GM19035 (cell line): Measurements from ENCODE around the gene DLK1.

Experiments
- ATAC-seq: cut with Tn5 transposase; IDR thresholded peaks from one replicate; pipeline ENCODE4 v1.9.1; 2021; ENCODE audit not compliant: unreplicated experiment

DLK1 gene

DNA sequence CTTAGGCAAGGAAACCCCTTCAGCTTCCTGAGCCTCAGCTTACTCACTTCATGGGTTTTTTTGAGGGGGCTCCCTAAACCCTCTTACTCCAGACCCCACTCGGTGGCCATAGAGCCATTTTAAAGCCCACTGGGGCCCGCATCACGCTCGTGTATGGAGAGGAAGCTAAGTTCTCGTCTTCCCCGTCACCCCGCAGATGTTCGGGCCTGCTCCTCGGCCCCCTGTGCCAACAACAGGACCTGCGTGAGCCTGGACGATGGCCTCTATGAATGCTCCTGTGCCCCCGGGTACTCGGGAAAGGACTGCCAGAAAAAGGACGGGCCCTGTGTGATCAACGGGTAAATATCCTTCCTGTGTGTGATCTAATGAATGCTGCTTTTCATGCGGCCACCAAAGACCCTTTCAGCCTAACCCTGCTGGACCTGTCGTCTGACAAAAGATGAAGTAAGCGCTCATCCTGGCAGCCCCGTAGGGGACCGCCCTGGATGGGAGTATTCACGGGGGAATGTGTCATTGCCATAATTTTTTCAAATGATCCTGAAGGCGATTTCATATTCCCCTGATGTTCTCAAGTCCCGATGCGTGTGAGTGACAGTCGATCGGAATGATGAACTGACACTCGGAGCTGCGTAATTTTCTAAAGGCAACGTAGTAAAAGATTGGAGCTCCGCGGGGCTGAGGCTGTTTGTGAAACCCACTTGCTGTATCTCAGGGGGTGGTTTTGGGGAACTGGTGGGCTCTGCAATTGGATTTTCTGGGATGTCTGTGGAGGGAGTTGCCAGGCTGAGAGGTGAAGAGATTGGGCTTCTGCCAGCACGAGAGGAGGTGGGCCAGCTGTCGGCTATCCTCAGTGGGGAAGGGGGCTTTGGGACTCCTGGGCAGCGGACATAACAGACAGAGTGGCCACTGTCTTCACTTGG, 5.4 kb downstream of the DLK1 start:
- no peak for ATAC-seq

DNA sequence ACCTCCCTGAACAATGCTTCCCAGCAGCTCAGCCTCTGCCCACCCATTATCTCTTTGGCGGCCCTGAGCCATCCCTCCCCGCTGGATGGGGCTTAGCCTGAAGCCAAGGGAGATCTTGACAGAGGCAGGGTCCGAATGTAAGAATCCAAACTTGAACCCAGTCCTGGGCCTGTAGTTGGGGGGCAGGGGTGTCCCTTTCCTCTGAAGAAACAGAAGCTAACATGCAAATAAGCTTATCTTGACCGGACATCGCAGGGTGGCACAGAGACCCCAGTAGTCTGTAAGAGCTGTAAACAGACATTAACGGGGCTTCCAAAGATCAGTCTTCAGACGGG, 6.0 kb downstream of the DLK1 start:
- ATAC-seq = no peak

DNA sequence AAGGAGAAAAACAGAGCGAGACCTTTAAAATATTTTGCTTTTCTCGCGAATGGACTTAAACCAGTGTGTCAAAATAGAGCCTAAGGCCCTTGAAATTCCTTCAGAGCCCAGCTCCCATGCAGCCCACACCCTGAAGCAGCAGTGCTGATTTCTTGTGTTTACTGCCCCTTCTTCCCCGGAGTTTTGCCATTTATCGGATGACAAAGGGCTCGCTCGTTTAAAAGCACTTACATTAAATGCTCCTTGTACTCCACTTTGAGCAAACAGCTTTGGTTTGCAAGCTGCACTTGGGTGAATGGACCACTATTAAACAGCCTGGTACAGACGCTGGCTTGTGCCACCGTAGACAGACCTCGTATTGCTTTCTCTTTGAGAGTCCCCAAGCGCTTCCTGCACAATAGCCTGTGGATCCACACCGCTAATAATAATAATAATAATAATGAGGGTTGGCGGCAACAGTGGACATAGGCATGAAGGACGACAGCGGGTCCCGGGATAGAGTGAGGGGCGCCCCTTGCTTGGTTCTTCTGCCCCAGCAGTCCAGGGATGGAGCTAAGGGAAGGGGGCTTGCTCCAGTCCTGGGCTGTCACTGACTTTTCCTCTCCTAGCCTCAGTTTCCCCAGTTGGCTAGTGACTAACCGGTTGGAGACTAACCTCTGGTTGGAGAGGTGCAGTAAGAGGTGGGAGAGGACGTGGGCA, 6.6 kb downstream of the DLK1 start:
- ATAC-seq = no peak

DNA sequence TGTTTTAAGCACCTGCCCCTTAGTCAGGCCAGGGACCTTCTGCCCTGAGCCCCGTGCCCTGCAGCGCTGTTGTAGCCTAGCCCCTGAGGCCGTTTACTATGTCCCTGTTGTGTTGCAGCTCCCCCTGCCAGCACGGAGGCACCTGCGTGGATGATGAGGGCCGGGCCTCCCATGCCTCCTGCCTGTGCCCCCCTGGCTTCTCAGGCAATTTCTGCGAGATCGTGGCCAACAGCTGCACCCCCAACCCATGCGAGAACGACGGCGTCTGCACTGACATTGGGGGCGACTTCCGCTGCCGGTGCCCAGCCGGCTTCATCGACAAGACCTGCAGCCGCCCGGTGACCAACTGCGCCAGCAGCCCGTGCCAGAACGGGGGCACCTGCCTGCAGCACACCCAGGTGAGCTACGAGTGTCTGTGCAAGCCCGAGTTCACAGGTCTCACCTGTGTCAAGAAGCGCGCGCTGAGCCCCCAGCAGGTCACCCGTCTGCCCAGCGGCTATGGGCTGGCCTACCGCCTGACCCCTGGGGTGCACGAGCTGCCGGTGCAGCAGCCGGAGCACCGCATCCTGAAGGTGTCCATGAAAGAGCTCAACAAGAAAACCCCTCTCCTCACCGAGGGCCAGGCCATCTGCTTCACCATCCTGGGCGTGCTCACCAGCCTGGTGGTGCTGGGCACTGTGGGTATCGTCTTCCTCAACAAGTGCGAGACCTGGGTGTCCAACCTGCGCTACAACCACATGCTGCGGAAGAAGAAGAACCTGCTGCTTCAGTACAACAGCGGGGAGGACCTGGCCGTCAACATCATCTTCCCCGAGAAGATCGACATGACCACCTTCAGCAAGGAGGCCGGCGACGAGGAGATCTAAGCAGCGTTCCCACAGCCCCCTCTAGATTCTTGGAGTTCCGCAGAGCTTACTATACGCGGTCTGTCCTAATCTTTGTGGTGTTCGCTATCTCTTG, 7.6 kb downstream of the DLK1 start:
- ATAC-seq = no peak

DNA sequence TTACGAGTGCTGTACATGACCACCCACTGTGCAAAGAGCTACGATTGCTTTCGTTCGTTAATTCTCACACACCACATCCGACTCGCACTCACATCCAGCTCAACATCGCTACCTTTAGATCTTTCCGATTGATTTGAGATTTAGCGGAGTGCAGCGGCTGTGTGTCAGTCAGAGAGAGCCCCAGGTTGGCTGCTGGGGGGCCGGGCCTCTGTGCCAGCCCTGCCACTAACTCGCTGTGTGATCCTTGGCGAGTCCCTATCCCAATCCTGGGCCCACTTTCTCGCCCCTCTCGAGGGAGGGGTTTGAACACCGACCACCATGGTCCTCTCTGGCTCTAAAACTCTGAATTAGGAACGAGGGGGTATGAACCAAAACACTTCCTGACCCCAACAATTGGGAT, 8.6 kb downstream of the DLK1 start:
- no peak for ATAC-seq

DNA sequence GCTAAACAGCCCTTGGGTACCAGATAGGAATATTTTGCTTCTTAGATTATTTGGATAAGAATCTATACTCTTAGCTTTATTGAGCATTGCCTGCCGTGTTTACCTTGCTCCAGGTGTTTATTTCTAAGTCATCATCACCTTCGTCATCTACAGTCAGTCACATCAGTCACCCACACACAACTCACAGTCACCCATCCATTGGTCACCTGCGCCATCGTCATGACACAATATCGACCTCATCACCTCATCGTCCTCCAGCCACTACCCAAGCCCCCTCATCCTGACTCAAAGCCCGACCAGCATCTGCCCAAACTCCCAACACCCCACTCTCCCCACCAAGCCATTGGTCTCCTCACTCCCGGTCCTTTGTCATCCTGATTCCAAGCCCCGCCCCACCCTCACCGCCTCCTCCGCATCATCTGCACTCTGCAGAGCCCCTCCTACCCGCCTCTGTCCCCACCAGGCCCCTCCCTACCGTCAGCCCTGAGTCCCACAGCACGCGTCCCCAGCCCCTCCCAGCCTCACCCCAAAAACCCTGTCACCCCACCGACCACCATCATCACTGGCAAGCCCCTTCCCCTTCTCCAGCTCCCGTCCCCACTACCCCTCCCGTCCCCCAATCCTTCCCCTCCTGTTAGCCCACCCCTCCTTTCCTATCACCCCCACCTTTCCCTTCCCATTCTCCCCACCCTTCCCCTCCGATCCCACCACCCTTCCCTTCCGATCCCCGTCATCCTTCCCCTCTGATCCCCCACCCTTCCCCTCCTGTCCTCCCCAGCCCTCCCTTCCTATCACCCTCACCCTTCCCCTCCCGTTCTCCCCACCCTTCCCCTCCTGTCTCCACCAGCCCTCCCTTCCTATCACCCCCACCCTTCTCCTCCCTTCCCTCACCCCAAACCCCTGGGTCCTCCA, 9.8 kb downstream of the DLK1 start:
- ATAC-seq = no peak

DNA sequence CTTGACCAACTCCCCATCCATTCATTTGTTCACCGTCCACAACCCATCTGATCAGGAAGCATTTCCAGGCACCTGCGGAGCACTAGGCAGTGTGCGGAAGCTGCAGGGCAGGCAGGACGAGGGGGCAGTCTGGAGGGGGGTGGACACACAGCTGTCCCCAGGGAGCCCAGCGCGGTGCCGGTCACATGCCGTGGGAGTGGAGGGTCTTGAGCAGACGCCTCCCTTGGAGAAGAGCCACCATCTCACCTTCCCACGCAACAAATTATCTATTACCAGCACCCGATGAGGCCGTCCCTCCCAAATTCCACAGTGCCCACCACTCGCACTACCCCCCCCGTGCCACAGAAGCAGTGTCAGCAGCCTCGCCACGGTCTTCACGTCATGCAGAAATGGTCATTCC, 10.8 kb downstream of the DLK1 start:
- ATAC-seq = no peak

DNA sequence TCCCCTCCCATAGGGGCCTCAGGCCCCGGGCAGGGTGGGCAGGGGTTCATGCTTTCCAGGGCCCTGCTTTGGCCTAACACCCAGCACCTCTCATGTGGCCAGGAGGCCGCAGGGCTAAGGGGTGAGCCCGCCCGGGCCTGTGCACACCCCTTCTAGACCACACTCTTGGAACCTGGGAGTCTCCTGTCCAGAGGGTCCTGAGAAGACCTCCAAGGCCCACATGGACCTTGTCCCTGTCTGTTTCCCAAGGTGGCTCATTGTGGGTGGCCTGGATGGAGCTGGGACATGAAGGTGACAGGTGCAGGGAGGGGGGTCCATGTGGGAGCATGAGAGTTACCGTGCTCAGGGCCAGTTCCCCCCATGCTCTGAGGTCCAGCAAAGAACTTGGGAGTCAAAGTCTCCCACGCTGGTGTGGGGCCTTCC, 11.6 kb downstream of the DLK1 start:
- ATAC-seq = no peak

DNA sequence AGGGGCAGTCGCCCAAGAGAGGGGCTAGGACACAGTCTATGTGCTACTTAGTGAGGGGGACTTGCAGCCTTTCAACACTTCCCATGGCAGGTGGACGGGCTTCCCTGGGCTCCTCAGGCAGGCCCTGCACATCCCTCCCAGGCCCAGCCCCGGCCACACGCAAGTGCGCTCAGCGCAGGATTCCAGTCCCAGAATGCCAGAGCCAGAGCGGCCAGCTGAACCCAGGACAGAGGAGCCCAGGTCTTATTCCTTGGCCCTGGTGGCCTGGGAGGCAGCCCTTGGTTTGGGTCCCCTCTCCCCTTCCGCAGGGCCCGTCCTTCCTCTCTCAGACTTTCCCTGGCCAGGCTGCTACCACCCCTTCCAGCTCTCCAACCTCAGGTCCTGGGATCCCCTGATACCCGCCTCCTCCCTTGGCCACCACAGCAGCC, 12.0 kb downstream of the DLK1 start:
- no peak for ATAC-seq

DNA sequence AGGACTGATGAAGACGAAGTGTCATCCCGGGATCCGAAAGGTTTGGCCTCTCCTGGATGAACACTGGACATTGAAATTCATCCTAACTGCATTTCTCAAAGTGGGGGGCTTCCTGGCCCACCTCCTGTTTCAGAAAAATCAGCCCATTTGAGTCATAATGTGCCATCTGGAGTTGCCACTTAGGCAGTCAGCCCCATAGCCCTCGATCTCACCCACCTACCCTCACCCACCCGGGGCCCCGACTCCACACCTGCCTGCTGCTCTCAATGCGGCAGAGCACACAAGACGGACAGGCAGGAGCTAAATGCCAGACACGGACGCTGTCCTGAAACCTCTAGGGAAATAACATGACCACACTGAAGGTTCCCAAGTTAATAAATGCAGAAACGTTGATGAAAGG, 12.6 kb downstream of the DLK1 start:
- ATAC-seq = no peak

DNA sequence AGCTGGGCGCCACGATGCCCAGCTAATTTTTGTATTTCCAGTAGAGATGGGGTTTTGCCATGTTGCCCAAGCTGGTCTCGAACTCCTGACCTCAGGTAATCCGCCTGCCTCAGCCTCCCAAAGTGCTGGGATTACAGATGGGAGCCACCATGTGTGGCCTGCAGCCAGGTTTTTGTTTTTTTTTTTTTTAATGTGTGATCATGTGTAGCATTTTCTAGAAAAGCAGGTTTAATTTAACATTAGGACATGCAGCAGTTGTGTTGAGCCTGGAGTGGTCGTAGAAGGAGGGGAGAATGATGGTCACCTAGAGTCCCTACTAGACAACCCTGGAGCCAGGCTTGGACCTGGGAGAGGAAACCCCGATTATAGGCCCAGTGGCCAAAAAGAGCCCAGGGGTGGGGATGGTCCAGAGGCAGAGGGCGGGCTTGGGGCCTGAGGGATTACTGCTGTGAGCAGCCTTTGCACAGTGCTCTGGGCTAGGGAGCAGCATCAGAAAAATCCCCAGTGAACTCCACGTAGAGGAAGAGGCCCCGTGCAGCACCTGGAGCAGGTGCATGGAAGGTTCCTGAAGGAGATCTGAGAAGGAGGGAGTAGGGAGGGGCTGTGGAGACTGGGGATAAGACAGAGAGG, 13.6 kb downstream of the DLK1 start:
- ATAC-seq = no peak

DNA sequence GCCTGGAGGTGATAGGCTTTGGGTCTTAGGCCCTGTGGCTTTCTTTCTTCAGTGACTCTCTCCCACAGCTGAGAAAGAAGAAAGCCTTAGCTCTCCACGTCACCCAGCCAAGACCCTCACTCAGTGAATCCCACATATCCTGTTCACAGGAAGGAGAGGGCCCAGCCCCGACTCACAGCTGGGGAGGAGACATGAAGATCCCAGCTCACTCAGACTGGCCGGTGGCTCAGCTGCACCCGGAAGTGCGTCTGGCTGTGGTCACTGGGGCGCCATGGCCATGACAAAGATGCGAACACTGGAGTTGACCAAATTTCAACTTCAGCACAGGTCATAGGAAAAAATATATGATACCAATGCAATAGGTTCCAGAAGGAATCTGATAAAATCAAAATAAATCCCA, 14.2 kb downstream of the DLK1 start:
- no peak for ATAC-seq

DNA sequence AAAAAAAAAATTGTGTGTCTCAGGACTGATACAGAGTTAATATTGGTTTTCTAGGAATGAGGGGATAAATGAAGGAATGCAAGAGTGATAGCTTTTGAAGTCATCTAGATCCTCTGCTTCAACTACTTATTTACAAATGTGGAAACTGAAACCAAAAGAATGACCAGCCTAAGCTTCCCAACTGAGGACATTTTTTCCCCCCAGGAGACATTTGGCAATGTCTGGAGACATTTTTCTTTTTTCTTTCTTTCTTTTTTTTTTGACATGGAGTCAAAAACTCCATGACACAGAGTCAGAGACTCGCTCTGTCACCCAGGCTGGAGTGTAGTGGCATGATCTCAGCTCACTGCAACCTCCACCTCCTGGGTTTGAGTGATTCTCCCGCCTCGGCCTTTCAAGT, 15.3 kb downstream of the DLK1 start:
- no peak for ATAC-seq

DNA sequence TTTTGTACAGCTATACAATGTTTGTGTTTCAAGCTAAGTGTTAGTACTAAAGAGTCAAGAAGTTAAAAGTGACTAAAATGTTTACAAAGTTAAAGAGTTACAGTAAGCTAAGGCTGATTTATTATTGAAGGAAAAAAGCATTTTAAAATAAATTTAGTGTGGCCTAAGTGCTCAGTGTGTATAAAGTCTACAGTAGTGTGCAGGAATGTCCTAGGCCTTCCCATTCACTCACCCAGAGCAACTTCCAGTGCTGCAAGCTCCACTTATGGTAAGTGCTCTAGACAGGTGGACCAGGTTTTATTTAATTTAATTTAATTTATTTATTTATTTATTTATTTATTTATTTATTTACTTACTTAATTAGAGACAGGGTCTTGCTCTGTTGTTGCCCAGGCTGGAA, 19.6 kb downstream of the DLK1 start:
- no peak for ATAC-seq

DNA sequence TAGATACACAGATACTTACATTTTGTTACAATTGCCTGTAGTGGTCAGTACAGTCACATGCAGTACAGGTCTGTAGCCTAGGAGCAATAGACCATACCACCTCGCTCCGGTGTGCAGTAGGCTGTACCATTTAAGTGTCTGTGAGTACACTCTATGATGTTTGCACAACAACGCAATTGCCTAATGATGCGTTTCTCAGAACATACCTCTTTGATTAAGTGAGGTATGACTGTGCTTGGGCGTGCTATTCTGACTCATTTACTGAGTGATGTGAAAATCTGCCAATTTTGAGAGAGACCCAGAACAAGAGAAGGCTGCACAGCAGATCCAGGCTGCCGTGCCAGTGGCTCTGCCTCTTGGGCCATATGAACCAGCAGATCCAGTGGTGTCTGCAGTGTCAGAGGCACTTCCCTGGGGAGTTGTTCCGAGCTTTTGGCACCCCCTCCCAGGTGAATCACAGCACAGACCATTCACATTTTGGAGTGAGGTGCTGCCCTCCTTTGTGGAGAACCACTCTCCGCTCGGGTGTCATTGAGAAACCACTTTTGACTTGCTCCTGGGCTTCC, 20.4 kb downstream of the DLK1 start:
- ATAC-seq = no peak

DNA sequence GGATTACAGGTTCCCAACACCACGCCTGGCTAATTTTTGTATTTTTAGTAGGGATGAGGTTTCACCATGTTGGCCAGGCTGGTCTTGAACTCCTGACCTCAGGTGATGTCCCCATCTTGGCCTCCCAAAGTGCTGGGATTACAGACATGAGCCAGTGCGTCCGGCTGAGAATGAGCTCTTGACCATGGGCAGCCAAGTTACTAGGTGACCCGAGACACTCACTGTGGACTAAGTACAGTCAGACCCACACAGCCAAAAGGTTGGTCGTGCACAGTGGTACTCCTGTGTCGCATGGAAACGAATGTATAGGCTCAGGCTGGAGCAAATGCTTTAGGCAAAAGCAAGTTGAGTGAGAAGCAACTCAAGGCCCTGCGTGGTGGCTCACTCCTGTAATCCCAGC, 21.0 kb downstream of the DLK1 start:
- no peak for ATAC-seq

DNA sequence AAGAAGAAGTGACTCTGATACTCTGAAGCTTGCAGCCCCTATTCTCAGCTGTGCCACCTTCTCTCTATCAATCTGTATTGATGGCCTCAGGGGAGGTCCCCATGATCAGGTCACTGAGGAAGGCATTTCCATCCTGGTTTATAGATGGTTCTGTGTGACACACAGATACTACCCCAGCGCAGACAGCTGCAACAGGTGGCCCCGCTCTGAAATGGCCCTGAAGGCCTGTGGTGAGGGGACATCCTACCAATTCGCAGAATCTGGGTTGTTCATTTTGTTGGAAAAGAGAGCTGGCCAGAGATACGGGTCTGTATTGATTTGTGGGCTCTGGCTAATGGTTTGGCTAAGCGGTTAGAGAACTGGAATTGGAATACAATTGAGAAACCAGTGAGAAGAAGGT, 21.7 kb downstream of the DLK1 start:
- no peak for ATAC-seq

DNA sequence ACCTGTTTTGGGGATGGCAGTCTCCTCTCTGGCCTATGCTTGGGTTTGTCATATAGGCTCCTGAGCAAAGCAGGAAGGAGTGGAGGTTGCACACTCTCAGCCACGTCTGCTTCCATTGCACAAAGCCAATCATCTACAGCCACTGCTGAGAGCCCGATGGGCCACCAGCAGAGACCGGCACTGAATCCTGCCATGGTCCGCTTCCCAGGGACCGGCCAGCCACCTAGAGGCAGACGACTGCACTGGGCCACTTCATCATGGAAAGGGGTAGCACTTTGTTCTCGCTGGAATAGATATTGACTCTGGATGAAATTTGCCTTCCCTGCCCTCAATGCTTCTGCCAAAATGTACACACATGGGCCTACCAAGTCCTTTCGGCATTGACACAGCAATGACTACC, 22.3 kb downstream of the DLK1 start:
- ATAC-seq = no peak

DNA sequence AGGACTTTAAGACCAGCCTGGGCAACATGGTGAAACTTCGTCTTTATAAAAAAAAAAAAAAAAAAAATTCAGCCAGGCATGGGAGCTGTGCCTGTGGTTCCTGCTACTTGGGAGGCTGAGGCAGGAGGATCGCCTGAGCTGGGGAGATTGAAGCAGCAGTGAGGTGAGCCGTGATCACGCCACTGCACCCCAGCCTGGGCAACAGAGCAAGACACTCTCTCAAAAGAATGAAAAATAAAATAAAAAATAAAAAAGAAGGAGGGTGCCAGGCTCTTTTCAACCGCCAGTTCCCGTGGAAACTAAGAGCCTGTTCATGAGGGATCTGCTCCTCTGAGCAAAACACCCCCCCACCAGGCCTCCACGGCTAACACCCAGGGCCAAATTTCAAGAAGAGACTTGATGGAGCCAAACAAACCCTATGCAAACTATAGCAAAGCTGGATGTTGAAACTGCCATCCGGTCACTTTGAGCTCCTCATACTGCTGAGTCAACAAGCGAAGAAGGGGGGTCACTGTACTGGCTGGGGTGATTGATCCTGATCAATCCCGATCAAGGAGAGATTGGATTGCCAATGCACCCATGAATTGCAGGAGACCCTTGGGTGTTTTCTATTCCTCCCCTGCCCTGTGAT, 23.4 kb downstream of the DLK1 start:
- ATAC-seq = no peak
